Measurements from ENCODE around the gene ATP5F1B.

ATP5F1B gene

GRCh38 chr12:56634837-56635791, 10.7 kb downstream of the ATP5F1B start:
- DNase-seq (ENCODE audit: insufficient read length, low spot score) = no peak
- FAIRE-seq = peak; percentile 91
- TF ChIP-seq POLR2A (IDR thresholded peaks at IDR 0.05; ENCODE audit: low read depth, low read length) = peak; percentile 57; the same call in 1 of the 2 replicates
- TF ChIP-seq POLR2AphosphoS5 (IDR thresholded peaks at IDR 0.05; ENCODE audit: low read depth, low read length) = peak; percentile 53; the same call in 1 of the 2 replicates
- TF ChIP-seq POU2F2 (IDR thresholded peaks at IDR 0.05; ENCODE audit: low read depth, low read length) = no peak

GRCh38 chr12:56634242-56634836, 11.4 kb downstream of the ATP5F1B start:
- TF ChIP-seq POLR2AphosphoS5 (IDR thresholded peaks at IDR 0.05; ENCODE audit: low read depth, low read length) = no peak
- TF ChIP-seq SPI1 (IDR thresholded peaks at IDR 0.05; ENCODE audit: low read depth, low read length) = no peak
- no peak for TF ChIP-seq TAF1 (IDR thresholded peaks at IDR 0.05; ENCODE audit: low read depth, low read length)
- no peak for TF ChIP-seq POLR2A (IDR thresholded peaks at IDR 0.05; ENCODE audit: low read depth, low read length)
- TF ChIP-seq POU2F2 (IDR thresholded peaks at IDR 0.05; ENCODE audit: low read depth, low read length) = no peak
- TF ChIP-seq PAX5 (IDR thresholded peaks at IDR 0.05; ENCODE audit: insufficient read depth, low read length, severe bottlenecking) = no peak
- FAIRE-seq = peak; percentile 5
- DNase-seq (ENCODE audit: insufficient read length, low spot score) = no peak

- FAIRE-seq (no peak), DNase-seq (ENCODE audit: insufficient read length, low spot score) (no peak)
- no peak for TF ChIP-seq SPI1 (IDR thresholded peaks at IDR 0.05; ENCODE audit: low read depth, low read length)
- no peak for TF ChIP-seq POLR2AphosphoS5 (IDR thresholded peaks at IDR 0.05; ENCODE audit: low read depth, low read length)
- no peak for TF ChIP-seq POLR2A (IDR thresholded peaks at IDR 0.05; ENCODE audit: low read depth, low read length)
Observed at GRCh38 chr12:56633468-56634241, 12.1 kb downstream of the ATP5F1B start.

GRCh38 chr12:56632701-56633467, 12.9 kb downstream of the ATP5F1B start:
- TF ChIP-seq SPI1 (IDR thresholded peaks at IDR 0.05; ENCODE audit: low read depth, low read length) (no peak), POLR2AphosphoS5 (IDR thresholded peaks at IDR 0.05; ENCODE audit: low read depth, low read length) (no peak), TAF1 (IDR thresholded peaks at IDR 0.05; ENCODE audit: low read depth, low read length) (no peak)
- DNase-seq (ENCODE audit: insufficient read length, low spot score) (no peak), FAIRE-seq (no peak)

GRCh38 chr12:56631790-56632700, 13.7 kb downstream of the ATP5F1B start:
- DNase-seq (ENCODE audit: insufficient read length, low spot score) (no peak), FAIRE-seq (peak; percentile 47)
- TF ChIP-seq POU2F2 (IDR thresholded peaks at IDR 0.05; ENCODE audit: low read depth, low read length) (0 out of 2 replicates have a peak, but pooled peaks have one; percentile 38), TAF1 (IDR thresholded peaks at IDR 0.05; ENCODE audit: low read depth, low read length) (0 out of 2 replicates have a peak, but pooled peaks have one; percentile 9), POLR2A (IDR thresholded peaks at IDR 0.05; ENCODE audit: low read depth, low read length) (no peak), PAX5 (IDR thresholded peaks at IDR 0.05; ENCODE audit: insufficient read depth, low read length, severe bottlenecking) (no peak), SPI1 (IDR thresholded peaks at IDR 0.05; ENCODE audit: low read depth, low read length) (peak; percentile 87), POLR2AphosphoS5 (IDR thresholded peaks at IDR 0.05; ENCODE audit: low read depth, low read length) (no peak)

GRCh38 chr12:56630180-56630632, 15.6 kb downstream of the ATP5F1B start, which contains the start of gene BAZ2A:
Gene BAZ2A, minus strand, starts transcription at chr12:56630326. Its CDS starts 12,796 bp downstream, at chr12:56617530.
- no peak for TF ChIP-seq POLR2A (IDR thresholded peaks at IDR 0.05; ENCODE audit: low read depth, low read length)
- no peak for TF ChIP-seq POLR2AphosphoS5 (IDR thresholded peaks at IDR 0.05; ENCODE audit: low read depth, low read length)
- peak; percentile 89 for TF ChIP-seq POU2F2 (IDR thresholded peaks at IDR 0.05; ENCODE audit: low read depth, low read length)
- no peak for TF ChIP-seq PAX5 (IDR thresholded peaks at IDR 0.05; ENCODE audit: insufficient read depth, low read length, severe bottlenecking)
- peak; percentile 57; the same call in 1 of the 2 replicates for TF ChIP-seq TAF1 (IDR thresholded peaks at IDR 0.05; ENCODE audit: low read depth, low read length)
- DNase-seq (ENCODE audit: insufficient read length, low spot score) (peak; percentile 91), FAIRE-seq (peak; percentile 75)

- 0 out of 2 replicates have a peak, but pooled peaks have one; percentile 34 for TF ChIP-seq POLR2A (IDR thresholded peaks at IDR 0.05; ENCODE audit: low read depth, low read length)
- no peak for TF ChIP-seq SPI1 (IDR thresholded peaks at IDR 0.05; ENCODE audit: low read depth, low read length)
- no peak for TF ChIP-seq POLR2AphosphoS5 (IDR thresholded peaks at IDR 0.05; ENCODE audit: low read depth, low read length)
- no peak; the same call in 1 of the 2 replicates for TF ChIP-seq TAF1 (IDR thresholded peaks at IDR 0.05; ENCODE audit: low read depth, low read length)
- no peak for TF ChIP-seq POU2F2 (IDR thresholded peaks at IDR 0.05; ENCODE audit: low read depth, low read length)
- TF ChIP-seq PAX5 (IDR thresholded peaks at IDR 0.05; ENCODE audit: insufficient read depth, low read length, severe bottlenecking) = no peak
- no peak for FAIRE-seq
- no peak for DNase-seq (ENCODE audit: insufficient read length, low spot score)
Observed at GRCh38 chr12:56629459-56630179, 16.2 kb downstream of the ATP5F1B start.

Data from GM12891 (cell line).